HepG2 (cell line): ENCODE results near the gene WNK2. TPM values are rescaled to one million over a fixed set of nuclear protein-coding genes. Genes with fewer than 3 reads are reported as not detected.
A peak's percentile ranks its signal among the peaks of the same experiment; 100 is the strongest.

ENCODE experiments used
- ATAC-seq: fragments of 200-7000 bp; cut with Tn5 transposase; 3 replicates; pipeline ENCODE4 v1.9.1; 2020; ENCODE audit warnings: mild to moderate bottlenecking, moderate library complexity
- BruUV-seq: library from RNA; stranded (reverse); fragments of 400-500 nt; replicated peaks from 2 replicates; lab custom pipeline; 2021; lab: Mats Ljungman, UMichigan
- CTCF ChIA-PET: fragments of 300-600 bp; formaldehyde crosslinking; extraction: SDS; loops from one replicate; lab custom pipeline; 2021; ENCODE audit warnings: low total read pairs, inconsistent platforms, low intra/inter-chr PET ratio; lab: Yijun Ruan, JAX
- POLR2A ChIA-PET: fragments of 350-600 bp; sonication (Branson Sonifier 250); formaldehyde crosslinking; loops from one replicate; lab custom pipeline; 2020; ENCODE audit warnings: antibody characterized with exemption, inconsistent platforms; lab: Yijun Ruan, JAX
- DNase-seq: peaks from one replicate; pipeline ENCODE4 v3.0.0-alpha.2; 2015; ENCODE audit warnings: low spot score
- FAIRE-seq: peaks from 3 replicates; lab custom pipeline; 2011; peaks lifted over from hg19 to GRCh38; lab: Jason Lieb, UNC
- H2AFZ ChIP-seq: one replicate; pipeline ENCODE4 v1.6.1; 2011; ENCODE audit warnings: low read length, inconsistent platforms
- H3K27ac ChIP-seq: fragments of 300-600 bp; 3 replicates; pipeline ENCODE4 v1.8.0; 2011; ENCODE audit warnings: mixed run types, mild to moderate bottlenecking, mixed read lengths, low read length, inconsistent platforms; ENCODE audit not compliant: insufficient read depth; ENCODE audit errors: extremely low read length
- H3K27me3 ChIP-seq, 2 experiments: fragments of 200-600 bp in 1 of 2; 2 replicates in 1 of 2; 3 replicates in 1 of 2; pipeline versions ENCODE4 v1.6.0 to v1.8.0; 2011; ENCODE audit warnings: low read length in 2 of 2, mild to moderate bottlenecking in 2 of 2, moderate library complexity in 2 of 2, inconsistent platforms in 1 of 2; ENCODE audit not compliant: insufficient read depth in 2 of 2, control insufficient read depth in 1 of 2
- H3K36me3 ChIP-seq, 2 experiments: fragments of 200-600 bp in 1 of 2; replicated peaks in 1 of 2; 2 replicates in 1 of 2; 3 replicates in 1 of 2; pipeline versions ENCODE4 v1.5.1 to v1.8.0; 2011; ENCODE audit warnings: low read length in 2 of 2, inconsistent platforms in 1 of 2; ENCODE audit not compliant: insufficient read depth in 2 of 2, control insufficient read depth in 1 of 2
- H3K4me1 ChIP-seq: 2 replicates; pipeline ENCODE4 v1.5.1; 2012; ENCODE audit warnings: low read length, inconsistent platforms; ENCODE audit not compliant: insufficient read depth
- H3K4me2 ChIP-seq: 2 replicates; pipeline ENCODE4 v1.6.0; 2011; ENCODE audit warnings: low read depth, low read length, inconsistent platforms
- H3K4me3 ChIP-seq, 3 experiments: fragments of 200-600 bp in 1 of 3; sonication (generic), shearing (Covaris generic) in 1 of 3; replicated peaks in 1 of 3; 2 replicates each; pipeline ENCODE4 v1.5.1; 2011 to 2016; ENCODE audit warnings: low read length in 3 of 3, inconsistent platforms in 2 of 3, low read depth in 2 of 3, mild to moderate bottlenecking in 2 of 3, control low read depth in 1 of 3, mixed read lengths in 1 of 3; ENCODE audit not compliant: insufficient read depth in 1 of 3
- H3K79me2 ChIP-seq: one replicate; pipeline ENCODE4 v1.6.1; 2011; ENCODE audit warnings: low read length, inconsistent platforms; ENCODE audit not compliant: insufficient read depth
- H3K9ac ChIP-seq: 2 replicates; pipeline ENCODE4 v1.6.0; 2011; ENCODE audit warnings: mild to moderate bottlenecking, low read depth, low read length, inconsistent platforms; ENCODE audit not compliant: insufficient read depth
- H3K9me3 ChIP-seq: 2 replicates; pipeline ENCODE4 v1.5.1; 2012; ENCODE audit warnings: mild to moderate bottlenecking, low read length
- H4K20me1 ChIP-seq: 2 replicates; pipeline ENCODE4 v1.6.0; 2011; ENCODE audit warnings: inconsistent platforms, mild to moderate bottlenecking, low read length, moderate library complexity; ENCODE audit not compliant: insufficient read depth
- ZNF687 ChIP-seq: sonication (generic); formaldehyde crosslinking; IDR thresholded peaks from 2 replicates; pipeline ENCODE4 v1.5.1; 2020; ENCODE audit warnings: mild to moderate bottlenecking, missing genetic modification reagents, moderate library complexity
- ZSCAN29 ChIP-seq: sonication (generic); formaldehyde crosslinking; conservative IDR thresholded peaks from 2 replicates; pipeline ENCODE4 v1.4.0; 2020; ENCODE audit warnings: mild to moderate bottlenecking, missing genetic modification reagents
- WGBS: methylation state at CpG from one replicate; pipeline ENCODE4 v1.1.6; 2017; ENCODE audit warnings: low lambda C conversion rate; 5-methylcytosine and 5-hydroxymethylcytosine counted together
- in situ Hi-C: cut with HindIII; loops from 2 replicates; pipeline ENCODE4 v1.10.0; 2017; ENCODE audit warnings: low pct_unique_long_range_greater_than_20kb; ENCODE audit not compliant: extremely low pct_ligation_motif_present
- intact Hi-C: fragments of 100-400 bp; cut with micrococcal nuclease; formaldehyde crosslinking; loops from one replicate; pipeline ENCODE4 v1.10.0; 2022; ENCODE audit not compliant: unreplicated experiment
- polyA plus RNA-seq, 8 experiments: library from polyadenylated mRNA; depleted of rRNA in 3 of 8; stranded (reverse) in 7 of 8; unstranded in 1 of 8; fragments of >200 nt; fragmentation: Illumina TruSeq in 4 of 8; extraction: Trizol in 4 of 8; gene quantifications; 2 replicates each; pipeline versions ENCODE4 v1.2.1 to v1.2.3, GENCODE V29; 2011 to 2016; ENCODE audit warnings: low read depth in 4 of 8, missing spikeins in 1 of 8, mixed read lengths in 1 of 8; ENCODE audit not compliant: insufficient read depth in 1 of 8
- total RNA-seq, 5 experiments: library from RNA; depleted of rRNA; stranded (reverse); fragments of >200 nt; fragmentation: Illumina TruSeq; extraction: Trizol; gene quantifications; 2 replicates each; pipeline ENCODE4 v1.2.3, GENCODE V29; 2016; ENCODE audit warnings: low read depth in 1 of 5

Gene WNK2
- total and polyA plus RNA-seq, 2 of the 13 experiments (the other 11 are each of a cell fraction or from before 2014, with no cell fraction given): 10.5 to 12.0 TPM

- 93% methylated on average over 5 of the region's 12 CpGs for WGBS
- no peaks in the 10 kb centered on the region for H3K79me2 ChIP-seq
- no peak overlapping the region for H3K4me3 ChIP-seq
- no peaks in the 10 kb centered on the region for H3K27me3 ChIP-seq
- H4K20me1 ChIP-seq: no peaks in the 10 kb centered on the region
- H3K9ac ChIP-seq: no peak overlapping the region
- intact Hi-C loops (no loop called here), in situ Hi-C loops (no loop called here)
- ChIA-PET POLR2A (no interaction called here), CTCF (no interaction called here)
- ATAC-seq: no peak
- TF ChIP-seq ZSCAN29 (CRISPR knock-in tag) (no peak), ZNF687 (CRISPR knock-in tag) (peak; percentile 14; the same call in 1 of the 2 replicates)
- peaks cover 0 to 2% of the 10 kb centered on the region in 2 experiments; a peak in 3 of 5 replicates for H3K36me3 ChIP-seq
- peaks cover 45% of the 10 kb centered on the region for H3K4me1 ChIP-seq
- H2AFZ ChIP-seq: no peak overlapping the region
- H3K9me3 ChIP-seq: no peaks in the 10 kb centered on the region
- no peak overlapping the region for H3K4me2 ChIP-seq
- no peak for FAIRE-seq
- no peak for DNase-seq
- BruUV-seq: no TSS peak
- H3K27ac ChIP-seq: no peak overlapping the region
Measured at GRCh38 chr9:93316726-93317494, 133.0 kb downstream of the WNK2 start.
